GM06990 (cell line): ENCODE results near the gene ZNF202.
"Not testable (repeated sequence)": the region's sequence is repeated elsewhere in the genome, so short reads cannot be mapped to it uniquely, and the experiment has no call there.

Experiments used
- DNase-seq: peaks from one replicate; pipeline ENCODE4 v3.0.0-alpha.2; 2011; ENCODE audit not compliant: insufficient read length; ENCODE audit errors: extremely low read depth
- H3K27me3 ChIP-seq: replicated peaks from 2 replicates; pipeline ENCODE4 v1.6.0; 2011; ENCODE audit warnings: low read length; ENCODE audit not compliant: control insufficient read depth, insufficient read depth
- H3K36me3 ChIP-seq: 2 replicates; pipeline ENCODE4 v1.5.1; 2011; ENCODE audit warnings: low read length; ENCODE audit not compliant: control insufficient read depth, insufficient read depth
- H3K4me3 ChIP-seq: replicated peaks from 2 replicates; pipeline ENCODE4 v1.5.1; 2011; ENCODE audit warnings: low read depth, mild to moderate bottlenecking, control low read depth, low read length
- TF ChIP-seq, protein P1 (sequence below): IDR thresholded peaks from 2 replicates; pipeline ENCODE4 v1.5.1; 2011; ENCODE audit warnings: low read length, control low read depth, mild to moderate bottlenecking, inconsistent platforms; ENCODE audit not compliant: insufficient read depth, poor library complexity, severe bottlenecking

Gene ZNF202

DNA sequence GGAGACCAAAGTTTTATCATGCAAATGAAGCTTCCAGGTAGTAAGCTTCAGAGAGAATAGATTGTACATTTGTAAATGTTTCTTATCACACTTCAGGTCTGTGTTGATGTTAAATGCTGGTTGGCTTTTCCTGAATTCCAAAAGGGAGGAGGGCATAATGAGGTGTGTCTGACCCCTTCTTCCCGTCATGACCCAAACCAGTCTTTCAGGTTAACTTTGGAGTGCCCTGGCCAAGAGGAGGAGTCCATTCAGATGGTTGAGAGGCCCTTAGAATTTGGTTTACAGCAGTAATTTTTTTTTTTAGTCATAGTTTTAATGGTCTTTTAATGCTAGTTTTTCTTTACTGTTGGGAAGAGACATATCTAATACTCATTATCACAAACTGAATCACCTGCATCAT, 10.3 kb upstream of the ZNF202 start:
- Histone ChIP-seq H3K27me3 (no peaks in the 10 kb centered on the region), H3K4me3 (no peak overlapping the region), H3K36me3 (no peaks in the 10 kb centered on the region)
- DNase-seq = no peak
- TF ChIP-seq, protein P1, sequence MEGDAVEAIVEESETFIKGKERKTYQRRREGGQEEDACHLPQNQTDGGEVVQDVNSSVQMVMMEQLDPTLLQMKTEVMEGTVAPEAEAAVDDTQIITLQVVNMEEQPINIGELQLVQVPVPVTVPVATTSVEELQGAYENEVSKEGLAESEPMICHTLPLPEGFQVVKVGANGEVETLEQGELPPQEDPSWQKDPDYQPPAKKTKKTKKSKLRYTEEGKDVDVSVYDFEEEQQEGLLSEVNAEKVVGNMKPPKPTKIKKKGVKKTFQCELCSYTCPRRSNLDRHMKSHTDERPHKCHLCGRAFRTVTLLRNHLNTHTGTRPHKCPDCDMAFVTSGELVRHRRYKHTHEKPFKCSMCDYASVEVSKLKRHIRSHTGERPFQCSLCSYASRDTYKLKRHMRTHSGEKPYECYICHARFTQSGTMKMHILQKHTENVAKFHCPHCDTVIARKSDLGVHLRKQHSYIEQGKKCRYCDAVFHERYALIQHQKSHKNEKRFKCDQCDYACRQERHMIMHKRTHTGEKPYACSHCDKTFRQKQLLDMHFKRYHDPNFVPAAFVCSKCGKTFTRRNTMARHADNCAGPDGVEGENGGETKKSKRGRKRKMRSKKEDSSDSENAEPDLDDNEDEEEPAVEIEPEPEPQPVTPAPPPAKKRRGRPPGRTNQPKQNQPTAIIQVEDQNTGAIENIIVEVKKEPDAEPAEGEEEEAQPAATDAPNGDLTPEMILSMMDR = no peak

DNA sequence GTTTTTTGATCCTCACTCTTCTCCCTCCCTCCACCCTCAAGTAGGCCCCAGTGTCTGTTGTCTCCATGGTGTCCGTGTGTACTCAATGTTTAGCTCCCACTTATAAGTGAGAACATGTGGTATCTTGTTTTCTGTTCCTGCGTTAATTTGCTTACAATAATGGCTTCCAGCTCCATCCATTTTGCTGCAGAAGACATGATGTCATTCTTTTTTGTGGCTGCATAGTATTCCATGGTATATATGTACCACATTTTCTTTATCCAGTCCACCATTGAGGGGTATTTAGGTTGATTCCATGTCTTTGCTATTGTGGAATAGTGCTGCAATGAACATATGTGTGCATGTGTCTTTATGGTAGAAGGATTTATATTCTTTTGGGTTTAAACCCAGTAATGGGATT, 6.9 kb upstream of the ZNF202 start:
- not testable (repeated sequence) for H3K36me3 ChIP-seq, H3K4me3 ChIP-seq, H3K27me3 ChIP-seq, DNase-seq

DNA sequence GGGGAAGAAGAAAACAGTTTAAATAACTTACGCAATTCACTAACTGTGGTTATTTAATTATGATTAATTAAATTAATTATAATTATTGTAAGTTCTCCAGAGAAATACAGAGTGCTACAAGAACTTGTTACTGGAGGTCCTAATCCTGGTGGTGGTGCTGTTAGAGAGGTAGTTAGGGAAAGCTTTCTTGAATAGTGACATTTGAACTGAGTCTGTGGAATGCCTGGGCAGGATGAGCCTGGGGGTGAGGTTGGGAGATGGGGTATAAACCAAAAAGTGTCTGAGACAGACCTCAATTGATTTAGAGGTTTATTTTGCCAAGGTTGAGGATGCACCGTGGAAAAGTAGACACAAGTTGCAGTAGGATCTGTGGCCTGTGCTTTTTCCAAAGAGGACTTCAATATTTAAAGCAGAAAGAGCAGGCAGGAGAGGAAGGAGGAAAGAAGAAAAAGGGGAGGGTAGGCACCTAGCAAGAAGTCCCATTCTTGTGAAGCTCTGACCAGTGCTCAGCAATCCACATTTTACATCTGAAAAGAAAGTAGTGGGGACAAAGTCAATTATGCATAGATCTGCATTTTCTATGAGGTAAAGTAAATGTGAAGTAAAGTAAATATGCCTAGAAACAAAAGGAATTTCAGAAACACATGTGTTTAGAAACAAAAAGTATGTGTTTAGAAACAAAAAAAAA, 4.4 kb upstream of the ZNF202 start:
- Histone ChIP-seq H3K36me3 (no peaks in the 10 kb centered on the region), H3K4me3 (no peak overlapping the region), H3K27me3 (no peaks in the 10 kb centered on the region)
- DNase-seq = no peak
- TF ChIP-seq, protein P1 = no peak

DNA sequence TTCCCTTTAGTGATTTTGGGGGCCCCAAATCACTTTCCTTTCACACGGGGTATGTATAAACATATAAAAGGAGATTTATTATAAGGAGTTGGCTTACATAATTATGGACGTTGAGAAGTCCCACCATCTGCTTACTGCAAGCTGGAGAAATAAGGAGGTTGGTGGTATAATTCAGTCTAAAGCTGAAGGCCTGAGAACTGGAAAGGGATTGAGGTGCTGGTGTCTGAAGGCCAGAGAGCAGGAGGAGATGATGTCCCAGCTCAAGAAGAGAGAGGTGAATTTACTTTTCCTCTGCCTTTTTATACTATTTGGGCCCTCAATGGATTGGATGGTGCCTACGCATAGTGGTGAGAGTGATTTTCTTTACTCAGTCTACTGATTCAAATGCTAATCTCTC, 1.3 kb upstream of the ZNF202 start:
- TF ChIP-seq, protein P1 = no peak
- peaks cover 3% of the 10 kb centered on the region for H3K36me3 ChIP-seq
- no peak for DNase-seq
- H3K27me3 ChIP-seq = no peaks in the 10 kb centered on the region
- no peak overlapping the region for H3K4me3 ChIP-seq

DNA sequence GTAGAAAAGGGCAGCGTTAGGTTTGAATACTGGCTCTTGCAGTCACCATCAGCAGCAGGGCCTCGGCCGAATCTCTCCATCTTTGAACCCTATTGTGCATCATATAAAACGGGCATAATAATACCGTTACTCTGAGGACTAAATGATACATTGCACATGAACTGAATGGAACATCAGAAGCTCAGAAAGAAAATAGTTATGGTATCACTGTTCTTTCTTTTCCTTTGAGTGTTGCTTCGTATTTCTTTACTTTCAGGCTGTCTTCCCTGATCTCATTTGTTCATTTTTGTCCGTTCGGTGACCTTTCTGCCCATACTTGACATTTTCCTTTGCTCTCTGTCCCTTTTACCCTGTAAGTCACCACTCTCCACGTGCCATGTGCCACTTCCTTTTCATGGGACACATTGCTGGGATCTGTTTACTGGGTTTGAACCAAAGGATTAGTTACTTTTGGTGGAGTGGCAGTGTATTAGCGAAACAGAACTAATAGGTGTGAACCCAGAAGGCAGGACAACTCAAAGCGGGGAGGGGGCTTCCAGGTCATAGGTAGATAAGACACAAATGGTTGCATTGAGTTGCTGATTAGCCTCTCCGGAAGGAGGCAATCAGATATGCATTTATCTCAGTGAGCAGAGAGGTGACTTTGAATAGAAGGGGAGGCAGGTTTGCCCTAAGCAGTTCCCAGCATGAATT, 717 bp upstream of the ZNF202 start:
- DNase-seq = no peak
- TF ChIP-seq, protein P1 = no peak
- peaks cover 3% of the 10 kb centered on the region for H3K36me3 ChIP-seq
- H3K27me3 ChIP-seq = no peaks in the 10 kb centered on the region
- H3K4me3 ChIP-seq = peak overlapping the region; percentile 79

DNA sequence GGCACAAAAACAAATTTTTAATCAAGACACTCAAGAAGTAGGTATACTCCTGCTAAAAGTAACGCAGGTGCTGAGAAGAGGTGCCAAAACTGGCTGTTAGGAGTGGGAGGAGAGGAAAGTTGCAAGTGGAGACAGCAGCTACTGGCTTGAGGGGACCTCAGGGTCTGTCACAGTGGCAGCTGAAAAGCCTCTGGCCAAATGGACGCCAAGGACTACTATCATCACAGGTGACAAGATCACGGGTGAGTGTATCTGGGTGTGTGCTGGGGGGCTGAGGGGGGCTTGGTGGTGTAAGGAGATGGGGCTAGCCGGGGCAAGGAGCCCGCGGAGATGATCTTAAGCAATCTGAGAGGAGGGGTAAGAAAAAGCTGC, 687 bp downstream of the ZNF202 start:
- TF ChIP-seq, protein P1 = no peak
- no peak for DNase-seq
- H3K27me3 ChIP-seq = no peaks in the 10 kb centered on the region
- peak overlapping the region; percentile 79 for H3K4me3 ChIP-seq
- H3K36me3 ChIP-seq = peaks cover 3% of the 10 kb centered on the region
